HG03575 (cell line): Measurements from ENCODE around the gene SH3GL2.
"Not testable (repeated sequence)": the region's sequence is repeated elsewhere in the genome, so short reads cannot be mapped to it uniquely, and the experiment has no call there.

Experiments used
- ATAC-seq: cut with Tn5 transposase; IDR thresholded peaks from one replicate; pipeline ENCODE4 v1.9.1; 2021; ENCODE audit not compliant: unreplicated experiment, insufficient number of reproducible peaks, low FRiP score; ENCODE audit errors: extremely low read depth

SH3GL2 gene

GRCh38 chr9:17731308-17731707 lies 152.4 kb downstream of the SH3GL2 start:
- no peak for ATAC-seq

DNA sequence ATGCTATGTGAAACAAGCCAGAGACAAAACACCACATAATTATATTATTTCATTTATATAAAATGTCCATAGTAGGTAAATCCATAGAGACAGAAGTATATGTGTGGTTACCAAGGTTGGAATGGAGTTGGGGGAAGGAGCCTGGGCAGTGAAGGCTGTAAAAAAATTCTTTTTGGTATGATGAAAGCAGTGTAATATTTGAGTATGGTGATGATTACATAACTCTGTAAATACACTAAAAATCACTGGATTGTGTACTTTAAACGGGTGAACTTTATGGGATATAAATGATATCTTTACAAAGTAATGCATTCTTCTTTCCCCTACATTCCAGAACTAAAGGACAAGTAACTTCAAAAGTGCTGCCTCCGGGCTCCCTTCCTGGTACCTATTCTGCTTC lies 155.8 kb downstream of the SH3GL2 start:
- ATAC-seq, result no peak

DNA sequence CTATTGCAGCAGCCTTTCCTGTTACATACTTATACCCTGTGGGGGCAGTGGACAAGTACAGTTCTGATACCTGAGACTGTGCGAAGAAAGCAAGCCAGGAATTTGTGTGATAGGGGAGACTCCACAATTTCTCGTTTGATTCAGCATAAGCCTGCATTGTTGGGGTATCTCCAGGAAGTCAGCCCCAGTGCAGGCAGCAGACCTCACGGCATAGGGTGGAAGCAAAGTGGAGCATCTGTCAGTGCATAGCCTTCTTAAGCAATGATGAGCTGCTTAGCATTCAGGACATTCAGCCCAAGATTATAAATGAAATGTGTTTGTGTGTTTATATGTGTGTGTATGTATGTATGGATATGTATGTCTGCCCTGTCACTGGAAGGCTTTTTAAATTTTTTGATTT lies 157.0 kb downstream of the SH3GL2 start:
- ATAC-seq, result no peak

GRCh38 chr9:17739022-17739421 lies 160.2 kb downstream of the SH3GL2 start:
- no peak for ATAC-seq

DNA sequence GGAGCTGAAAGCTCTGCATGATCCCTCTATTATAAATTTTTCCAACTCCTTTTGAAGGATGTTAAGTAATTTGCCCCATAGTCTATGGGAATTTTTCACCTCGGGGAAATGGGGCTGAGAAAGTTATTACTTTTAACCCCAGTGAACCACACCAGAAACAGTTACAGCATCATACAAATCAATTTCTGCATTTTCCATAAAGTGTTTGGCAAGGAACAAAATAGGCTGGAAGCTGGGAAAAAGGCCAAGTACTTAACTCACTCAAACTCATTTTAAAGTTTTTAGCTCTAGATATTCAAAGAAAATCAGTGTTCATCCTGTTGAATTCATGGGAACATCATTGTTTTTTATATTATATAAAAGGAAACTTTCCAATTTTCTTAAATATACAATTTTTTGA lies 160.9 kb downstream of the SH3GL2 start:
- no peak for ATAC-seq

- ATAC-seq, result no peak
Observed at GRCh38 chr9:17742067-17742466, 163.2 kb downstream of the SH3GL2 start.

GRCh38 chr9:17744786-17745185 lies 165.9 kb downstream of the SH3GL2 start:
- ATAC-seq, result no peak

DNA sequence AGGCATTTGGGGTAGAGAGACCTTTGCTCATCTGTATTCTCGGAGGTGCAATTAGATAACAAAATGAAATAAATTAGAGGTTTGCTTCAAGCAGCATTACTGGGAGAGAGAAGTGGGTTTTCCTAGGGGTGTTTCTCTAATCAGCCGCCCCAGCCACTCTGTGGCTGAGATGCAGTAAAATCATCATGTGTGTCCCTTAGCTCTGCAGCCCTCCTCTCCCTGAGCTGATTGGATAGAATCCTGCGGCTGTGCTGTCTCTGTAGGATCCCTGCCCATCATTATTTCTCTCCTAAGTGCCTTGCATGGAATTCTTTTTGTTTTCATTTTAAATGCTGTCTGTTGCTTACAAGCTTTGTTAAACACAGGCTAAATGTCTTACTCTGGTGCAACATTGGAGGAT lies 171.4 kb downstream of the SH3GL2 start:
- ATAC-seq, result no peak

- ATAC-seq, result no peak
Observed at GRCh38 chr9:17751486-17751885, 172.6 kb downstream of the SH3GL2 start.

DNA sequence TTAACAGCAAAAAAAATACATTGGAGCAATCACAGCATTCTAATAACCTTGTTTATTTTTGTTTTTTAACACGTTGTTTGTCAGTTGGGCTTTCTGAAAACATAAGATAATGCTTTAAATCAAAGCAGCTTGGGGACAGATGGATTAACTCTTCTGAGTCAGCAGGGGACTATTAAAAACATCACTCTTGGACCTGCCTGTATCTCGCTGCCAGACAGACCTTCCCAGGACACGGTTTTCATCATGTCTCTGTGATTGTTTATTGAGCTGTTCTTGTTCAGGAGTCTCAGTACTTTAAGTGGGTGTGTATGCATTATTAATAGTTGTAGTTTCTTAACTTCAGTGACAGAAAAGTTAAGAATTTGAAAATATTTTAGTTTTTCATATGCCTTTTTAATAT lies 173.2 kb downstream of the SH3GL2 start:
- no peak for ATAC-seq

DNA sequence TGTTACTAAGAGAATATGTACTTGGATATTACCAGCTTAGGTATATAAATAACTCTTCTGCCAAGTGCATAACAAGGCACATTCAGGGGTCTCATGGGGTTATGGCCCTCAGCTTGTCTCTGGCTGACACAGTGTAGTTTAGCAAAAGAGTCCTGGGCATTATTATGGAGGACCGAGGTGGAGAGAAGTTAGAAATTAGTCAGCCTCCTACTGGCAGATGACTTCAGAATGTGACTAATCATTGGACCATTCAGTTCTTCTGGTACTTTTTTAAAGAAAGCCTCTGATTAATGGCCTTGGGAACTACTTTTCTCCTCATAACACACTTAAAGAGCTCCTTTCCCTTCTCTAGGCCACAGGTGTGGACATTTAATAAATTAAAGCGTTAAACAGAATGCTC lies 178.9 kb downstream of the SH3GL2 start:
- no peak for ATAC-seq

- ATAC-seq, result no peak
Observed at GRCh38 chr9:17760250-17760649, 181.4 kb downstream of the SH3GL2 start.

DNA sequence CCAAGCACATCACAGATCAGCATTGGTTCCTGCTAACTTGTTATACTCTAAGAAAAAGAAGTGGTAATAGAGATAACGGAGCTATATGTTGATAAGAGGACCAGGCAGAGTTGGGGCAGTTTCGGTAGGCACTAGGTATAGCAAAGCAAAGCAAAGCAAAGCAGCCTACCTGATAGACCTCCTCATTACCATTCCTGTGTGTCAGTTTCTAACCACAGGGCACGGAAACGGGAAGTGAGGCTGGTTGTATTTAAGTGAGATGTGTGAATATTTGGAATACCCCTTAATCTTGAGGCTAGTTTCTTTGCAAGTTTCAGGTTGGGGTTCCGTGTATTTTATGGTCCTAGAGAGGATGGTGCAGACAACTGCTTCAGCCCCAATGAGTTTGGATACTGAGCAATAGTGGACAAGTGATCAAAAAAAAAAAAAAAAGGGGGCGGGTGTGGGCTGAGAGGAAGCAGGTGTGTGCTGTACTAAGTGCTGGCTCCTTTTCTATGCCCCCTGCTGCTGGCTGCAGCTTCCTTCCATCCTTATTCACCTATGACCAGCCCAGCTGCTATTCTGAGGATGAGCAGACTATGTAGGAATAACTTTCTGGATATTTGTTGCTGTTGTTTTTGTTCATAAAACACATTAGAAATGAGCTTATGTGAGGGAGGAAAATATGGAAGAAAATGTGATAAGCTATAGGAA lies 183.3 kb downstream of the SH3GL2 start:
- ATAC-seq, result no peak

- no peak for ATAC-seq
Observed at GRCh38 chr9:17764306-17764705, 185.4 kb downstream of the SH3GL2 start.

GRCh38 chr9:17765131-17765530 lies 186.3 kb downstream of the SH3GL2 start:
- ATAC-seq, result not testable (repeated sequence)

GRCh38 chr9:17772223-17772622 lies 193.4 kb downstream of the SH3GL2 start:
- no peak for ATAC-seq

DNA sequence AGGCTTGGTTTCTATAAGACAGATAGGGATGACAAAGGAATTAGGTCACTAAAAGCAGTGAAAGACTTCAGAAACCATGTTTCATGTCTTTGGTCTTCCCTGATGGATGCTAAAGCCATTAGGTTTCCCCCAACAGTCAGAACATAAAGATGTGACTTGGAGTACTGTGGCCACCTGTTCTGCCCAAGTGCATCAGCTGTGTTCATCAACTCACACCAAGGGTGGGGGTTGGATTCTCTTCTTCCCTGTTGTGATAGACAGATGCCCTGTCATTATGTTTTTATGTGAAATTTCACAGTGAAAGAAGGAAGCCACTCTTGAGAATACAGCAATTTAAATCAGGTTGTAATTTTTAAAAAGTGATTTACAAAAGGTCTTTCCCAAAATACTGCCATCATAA lies 196.8 kb downstream of the SH3GL2 start:
- no peak for ATAC-seq

DNA sequence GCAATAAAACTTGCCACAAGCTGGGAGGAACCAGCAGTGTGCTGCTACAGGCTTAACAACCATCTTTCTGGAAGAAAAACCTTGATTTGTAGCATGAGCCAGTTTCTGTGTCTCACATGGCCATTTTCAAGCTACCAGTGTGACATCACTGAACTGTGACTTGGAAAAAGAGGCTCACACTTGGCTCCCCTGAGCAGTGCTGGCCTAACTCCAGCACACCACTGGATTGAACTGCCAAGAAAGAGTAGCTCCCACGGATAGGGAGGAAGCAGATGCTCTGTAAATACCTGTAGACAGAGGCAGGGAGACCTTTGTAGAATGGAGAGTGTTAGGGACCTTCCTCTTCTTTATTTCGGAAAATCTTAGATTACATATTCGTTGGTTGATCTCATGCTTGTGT lies 197.9 kb downstream of the SH3GL2 start:
- no peak for ATAC-seq

DNA sequence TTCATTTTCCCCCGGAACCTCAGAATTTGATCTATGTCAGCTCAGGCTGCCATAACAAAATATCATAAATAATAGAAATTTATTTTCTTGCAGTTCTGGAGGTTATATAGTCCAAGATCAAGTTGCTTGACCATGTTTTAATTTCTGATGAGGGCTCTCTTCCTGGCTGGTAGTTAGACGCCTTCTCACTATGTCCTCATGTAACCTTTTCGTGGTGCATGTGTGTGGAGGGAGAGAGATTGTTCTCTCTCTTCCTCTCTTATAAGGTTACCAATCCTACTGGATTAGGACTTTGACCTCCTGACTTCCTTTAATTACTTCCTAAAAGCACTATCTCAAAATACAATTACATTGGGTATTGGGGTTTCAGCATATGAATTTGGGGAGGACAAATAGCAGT lies 198.6 kb downstream of the SH3GL2 start:
- no peak for ATAC-seq

DNA sequence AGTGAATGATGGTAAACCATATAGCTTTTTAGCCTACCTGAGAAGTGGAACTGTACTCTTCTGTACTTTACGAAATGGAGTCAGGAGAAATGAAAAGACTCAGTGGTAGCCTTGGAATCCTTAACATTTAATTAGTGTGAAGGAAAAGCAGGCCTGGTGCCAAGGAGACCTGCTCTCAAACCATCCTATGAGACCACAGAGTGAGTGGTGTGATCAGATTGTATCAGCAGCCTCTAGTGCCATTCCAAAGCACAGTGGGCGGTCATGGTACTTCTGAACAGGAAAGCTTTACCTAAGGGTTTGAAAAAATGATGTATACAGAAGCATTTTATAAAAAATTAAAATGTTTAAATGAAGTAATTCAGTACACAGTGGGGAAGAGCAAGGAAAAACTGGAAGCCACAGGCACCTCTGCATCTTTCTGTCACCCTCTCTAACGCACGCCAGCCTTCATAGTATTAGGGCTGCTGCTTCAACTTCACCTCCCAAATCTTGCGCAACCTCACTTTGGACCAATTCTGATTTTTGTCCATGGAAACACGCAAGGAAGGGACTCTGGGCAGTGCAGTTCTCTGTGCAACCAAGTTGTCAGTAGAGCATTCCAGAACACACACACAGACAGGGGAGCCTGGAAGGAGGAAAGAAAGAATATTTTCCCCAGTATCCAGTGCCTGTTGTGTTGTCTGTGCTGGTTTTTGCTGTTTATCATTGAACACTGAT lies 203.7 kb downstream of the SH3GL2 start:
- no peak for ATAC-seq

DNA sequence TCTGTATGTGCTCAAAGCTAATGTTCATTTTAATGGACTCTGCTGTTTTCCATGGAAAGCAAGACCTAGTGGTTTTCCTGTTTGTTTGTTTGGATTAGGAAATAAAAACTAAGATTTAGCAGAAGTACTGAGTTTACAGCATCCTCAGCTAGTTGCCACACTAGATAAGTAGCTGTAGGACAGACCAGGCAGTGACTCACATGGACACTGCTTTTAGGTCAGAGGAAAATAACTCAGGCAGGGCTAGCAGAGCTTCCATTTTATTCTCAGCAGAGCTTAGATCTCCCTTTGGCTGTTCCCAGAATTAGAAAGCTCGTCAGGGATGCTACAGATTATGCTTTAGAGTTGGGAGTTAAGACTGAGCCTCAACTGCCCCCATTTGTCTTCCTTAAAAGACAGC lies 204.4 kb downstream of the SH3GL2 start:
- ATAC-seq, result no peak
